Vagina (tissue), 2 donors: ENCODE data around the gene TREML1. TPM values are rescaled to one million over a fixed set of nuclear protein-coding genes. Genes with fewer than 3 reads are reported as not detected.

ENCODE experiments used
- DNase-seq, 2 donors: peaks; one replicate each; pipeline ENCODE4 v3.0.0-alpha.2; 2017; ENCODE audit errors: extremely low spot score in 2 of 2
- H3K27ac ChIP-seq: fragments of 200-600 bp; sonication (generic); one replicate; pipeline ENCODE4 v1.5.1; 2019
- H3K27me3 ChIP-seq: fragments of 200-600 bp; sonication (generic); one replicate; pipeline ENCODE4 v1.5.1; 2019
- H3K36me3 ChIP-seq, 2 donors: fragments of 200-600 bp; sonication (generic); one replicate each; pipeline ENCODE4 v1.5.1; 2017 to 2019
- H3K4me1 ChIP-seq: fragments of 200-600 bp; sonication (generic); one replicate; pipeline ENCODE4 v1.5.1; 2019
- H3K4me3 ChIP-seq, 2 donors: fragments of 200-600 bp; sonication (generic); 1 replicate in 1 of 2; 2 replicates in 1 of 2; pipeline ENCODE4 v1.5.1; 2016 to 2019
- H3K9me3 ChIP-seq: fragments of 200-600 bp; sonication (generic); one replicate; pipeline ENCODE4 v1.5.1; 2019
- CTCF ChIP-seq, 3 experiments: fragments of 450-650 bp in 2 of 3; fragments of 200-600 bp in 1 of 3; sonication (generic) in 1 of 3; IDR thresholded peaks; one replicate each; pipeline ENCODE4 v1.5.1; 2017 to 2019; ENCODE audit warnings: antibody characterized with exemption in 3 of 3, mild to moderate bottlenecking in 2 of 3, moderate library complexity in 2 of 3
- POLR2A ChIP-seq, 2 donors: fragments of 450-650 bp; IDR thresholded peaks; one replicate each; pipeline ENCODE4 v1.6.1; 2017; ENCODE audit warnings: antibody characterized with exemption in 2 of 2, mild to moderate bottlenecking in 2 of 2, moderate library complexity in 2 of 2
- POLR2AphosphoS5 ChIP-seq, 2 donors: sonication (generic); formaldehyde crosslinking; IDR thresholded peaks; one replicate each; pipeline ENCODE4 v1.9.0; 2017; ENCODE audit warnings: antibody characterized with exemption in 2 of 2, mild to moderate bottlenecking in 2 of 2, low read depth in 1 of 2; ENCODE audit not compliant: insufficient read depth in 1 of 2
- intact Hi-C: fragments of 100-400 bp; cut with DNase I; formaldehyde crosslinking; loops from one replicate; pipeline ENCODE4 v1.15.1; 2023
- total RNA-seq: library from RNA; depleted of rRNA; stranded (reverse); fragments of >200 nt; gene quantifications from one replicate; pipeline ENCODE4 v1.2.3, GENCODE V29; 2016

Gene TREML1
- total RNA-seq, 1 donor from 2014 or later: not detected

- no peak for DNase-seq
- Histone ChIP-seq H3K27me3 (no peaks in the 10 kb centered on the region), H3K9me3 (no peaks in the 10 kb centered on the region), H3K27ac (no peak overlapping the region), H3K4me1 (no peaks in the 10 kb centered on the region), H3K36me3 (no peaks in the 10 kb centered on the region), H3K4me3 (no peak overlapping the region)
- intact Hi-C loops: no loop called here
- no peak for TF ChIP-seq POLR2AphosphoS5 (IDR thresholded peaks at IDR 0.05; ENCODE audit: insufficient read depth in 1 of 2, low read depth in 1 of 2)
- no peak for TF ChIP-seq CTCF (IDR thresholded peaks at IDR 0.05)
- TF ChIP-seq POLR2A (IDR thresholded peaks at IDR 0.05): no peak
Measured at GRCh38 chr6:41147917-41148316, 6.2 kb downstream of the TREML1 start.

- H3K27ac ChIP-seq: no peak overlapping the region
- H3K9me3 ChIP-seq: no peaks in the 10 kb centered on the region
- H3K36me3 ChIP-seq: peaks cover 0 to 10% of the 10 kb centered on the region in 2 donors
- intact Hi-C loops: no loop called here
- H3K4me1 ChIP-seq: no peaks in the 10 kb centered on the region
- no peak for TF ChIP-seq CTCF (IDR thresholded peaks at IDR 0.05)
- no peak for TF ChIP-seq POLR2A (IDR thresholded peaks at IDR 0.05)
- no peak for TF ChIP-seq POLR2AphosphoS5 (IDR thresholded peaks at IDR 0.05; ENCODE audit: insufficient read depth in 1 of 2, low read depth in 1 of 2)
- DNase-seq: no peak
- H3K4me3 ChIP-seq: no peak overlapping the region
- H3K27me3 ChIP-seq: no peaks in the 10 kb centered on the region
Measured at GRCh38 chr6:41136911-41137310, 17.2 kb downstream of the TREML1 start.

DNA sequence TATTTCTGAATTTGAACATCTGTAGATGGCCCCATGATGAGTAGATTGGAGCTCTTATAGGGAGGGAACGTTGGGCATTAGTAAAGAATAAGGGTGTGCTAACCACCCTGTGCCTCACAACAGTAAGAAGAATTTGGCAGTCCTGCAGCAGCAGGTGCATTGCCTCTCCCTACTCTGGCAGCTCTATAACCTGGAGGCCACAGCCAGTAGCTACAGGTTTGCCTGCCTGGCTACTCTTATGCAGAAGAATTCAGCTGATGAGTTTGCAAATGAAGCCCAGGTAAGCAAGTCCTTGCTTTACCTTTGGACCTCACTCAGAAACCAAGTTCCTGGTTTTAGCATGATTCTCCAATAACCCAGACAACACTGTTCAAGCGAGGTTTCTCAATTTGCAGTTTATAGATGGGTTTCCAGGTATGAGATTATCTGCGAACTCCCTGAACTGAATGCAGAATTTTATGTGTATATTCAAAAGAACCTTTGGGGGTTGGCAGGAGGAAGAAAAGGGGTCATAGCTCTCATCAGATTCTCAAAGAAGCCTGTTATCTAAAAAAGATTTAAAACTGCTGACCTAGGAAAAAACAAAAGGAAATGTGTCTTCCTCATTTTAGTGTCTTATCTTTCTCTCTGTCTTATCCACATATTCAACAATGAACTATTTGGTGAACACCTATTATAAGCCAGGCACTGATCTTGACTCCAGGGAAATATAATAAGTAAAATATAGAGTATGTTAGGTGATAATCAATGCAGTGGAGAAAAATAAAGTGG lies 18.9 kb downstream of the TREML1 start:
- Histone ChIP-seq H3K4me3 (no peak overlapping the region), H3K36me3 (peaks cover 0 to 4% of the 10 kb centered on the region in 2 donors), H3K27me3 (no peaks in the 10 kb centered on the region), H3K27ac (no peak overlapping the region), H3K9me3 (no peaks in the 10 kb centered on the region), H3K4me1 (no peaks in the 10 kb centered on the region)
- no peak for TF ChIP-seq CTCF (IDR thresholded peaks at IDR 0.05)
- TF ChIP-seq POLR2A (IDR thresholded peaks at IDR 0.05): no peak
- TF ChIP-seq POLR2AphosphoS5 (IDR thresholded peaks at IDR 0.05; ENCODE audit: insufficient read depth in 1 of 2, low read depth in 1 of 2): no peak
- intact Hi-C loops: no loop called here
- DNase-seq: no peak

- H3K4me3 ChIP-seq: no peak overlapping the region
- H3K27ac ChIP-seq: no peak overlapping the region
- H3K27me3 ChIP-seq: no peaks in the 10 kb centered on the region
- intact Hi-C loops: no loop called here
- peaks cover 0 to 4% of the 10 kb centered on the region in 2 donors for H3K36me3 ChIP-seq
- no peaks in the 10 kb centered on the region for H3K4me1 ChIP-seq
- TF ChIP-seq CTCF (IDR thresholded peaks at IDR 0.05): no peak
- no peak for TF ChIP-seq POLR2AphosphoS5 (IDR thresholded peaks at IDR 0.05; ENCODE audit: insufficient read depth in 1 of 2, low read depth in 1 of 2)
- TF ChIP-seq POLR2A (IDR thresholded peaks at IDR 0.05): no peak
- H3K9me3 ChIP-seq: no peaks in the 10 kb centered on the region
- DNase-seq: no peak
Measured at GRCh38 chr6:41132254-41132653, 21.9 kb downstream of the TREML1 start.

- no peaks in the 10 kb centered on the region for H3K4me1 ChIP-seq
- no peaks in the 10 kb centered on the region for H3K9me3 ChIP-seq
- no peak overlapping the region for H3K4me3 ChIP-seq
- H3K27me3 ChIP-seq: no peaks in the 10 kb centered on the region
- DNase-seq: no peak
- H3K27ac ChIP-seq: no peak overlapping the region
- H3K36me3 ChIP-seq: peaks cover 0 to 11% of the 10 kb centered on the region in 2 donors
- TF ChIP-seq POLR2A (IDR thresholded peaks at IDR 0.05) (no peak), POLR2AphosphoS5 (IDR thresholded peaks at IDR 0.05; ENCODE audit: insufficient read depth in 1 of 2, low read depth in 1 of 2) (no peak), CTCF (IDR thresholded peaks at IDR 0.05) (no peak)
- intact Hi-C loops: no loop called here
Measured at GRCh38 chr6:41125282-41125681, 28.9 kb downstream of the TREML1 start.
